Suprapubic skin (tissue), 4 donors: ENCODE measurements around the gene LITAFD.

ENCODE experiments used
- CTCF ChIP-seq, 2 donors: fragments of 200-600 bp in 1 of 2; fragments of 450-650 bp in 1 of 2; sonication (generic) in 1 of 2; IDR thresholded peaks; one replicate each; pipeline ENCODE4 v1.5.1; 2016 to 2019; ENCODE audit warnings: antibody characterized with exemption in 2 of 2, mild to moderate bottlenecking in 1 of 2, moderate library complexity in 1 of 2
- POLR2A ChIP-seq, 2 donors: fragments of 450-650 bp; IDR thresholded peaks; one replicate each; pipeline ENCODE4 v1.6.1; 2017; ENCODE audit warnings: antibody characterized with exemption in 2 of 2, mild to moderate bottlenecking in 2 of 2, moderate library complexity in 2 of 2
- POLR2AphosphoS5 ChIP-seq, 3 donors: sonication (generic); formaldehyde crosslinking; IDR thresholded peaks; one replicate each; pipeline ENCODE4 v1.6.1; 2017; ENCODE audit warnings: antibody characterized with exemption in 3 of 3

GRCh38 chr16:8934601-8935000 is 52.5 kb downstream of the LITAFD start:
- TF ChIP-seq POLR2A (IDR thresholded peaks at IDR 0.05): no peak
- no peak for TF ChIP-seq CTCF (IDR thresholded peaks at IDR 0.05)
- TF ChIP-seq POLR2AphosphoS5 (IDR thresholded peaks at IDR 0.05): no peak
